Subcutaneous adipose tissue (tissue), 4 donors: Measurements from ENCODE around the gene GALNT17. TPM values are rescaled to one million over a fixed set of nuclear protein-coding genes. Genes with fewer than 3 reads are reported as not detected.

Experiments
- CTCF ChIP-seq: fragments of 450-650 bp; IDR thresholded peaks from one replicate; pipeline ENCODE4 v1.5.1; 2016; ENCODE audit warnings: low read depth, mild to moderate bottlenecking, control low read depth, antibody characterized with exemption, moderate library complexity
- total RNA-seq, 4 donors: library from RNA; depleted of rRNA; stranded (reverse); fragments of >200 nt; gene quantifications; one replicate each; pipeline ENCODE4 v1.1.0, GENCODE V29; 2016

The GALNT17 gene
- total RNA-seq, 4 donors from 2014 or later = 1.3 to 12.2 (median 6.7) TPM

GRCh38 chr7:71517940-71518699 is 386.2 kb downstream of the GALNT17 start:
- no peak for TF ChIP-seq CTCF

GRCh38 chr7:71518880-71519279 is 386.9 kb downstream of the GALNT17 start:
- no peak for TF ChIP-seq CTCF

- no peak for TF ChIP-seq CTCF
Measured at GRCh38 chr7:71521506-71521905, 389.6 kb downstream of the GALNT17 start.

GRCh38 chr7:71526106-71526505 is 394.2 kb downstream of the GALNT17 start:
- no peak for TF ChIP-seq CTCF

GRCh38 chr7:71527213-71527612 is 395.3 kb downstream of the GALNT17 start:
- no peak for TF ChIP-seq CTCF

GRCh38 chr7:71535616-71536015 is 403.7 kb downstream of the GALNT17 start:
- TF ChIP-seq CTCF = no peak

- no peak for TF ChIP-seq CTCF
Measured at GRCh38 chr7:71538210-71538609, 406.3 kb downstream of the GALNT17 start.
